Sigmoid colon (tissue), 4 donors: ENCODE results near the gene DNAJA1.

Source experiments
- EP300 ChIP-seq, 4 donors: sonication (generic); formaldehyde crosslinking; IDR thresholded peaks; one replicate each; pipeline ENCODE4 v1.6.1; 2017; ENCODE audit warnings: antibody characterized with exemption in 4 of 4
- POLR2A ChIP-seq, 2 donors: fragments of 450-650 bp; IDR thresholded peaks; one replicate each; pipeline ENCODE4 v1.6.1; 2016; ENCODE audit warnings: antibody characterized with exemption in 2 of 2, mild to moderate bottlenecking in 2 of 2, moderate library complexity in 2 of 2
- POLR2AphosphoS5 ChIP-seq, 4 donors: sonication (generic); formaldehyde crosslinking; IDR thresholded peaks; one replicate each; pipeline ENCODE4 v1.6.1; 2017; ENCODE audit warnings: antibody characterized with exemption in 4 of 4
- TF ChIP-seq, protein P1 (sequence below), 4 experiments: fragments of 450-650 bp in 3 of 4; fragments of 200-600 bp in 1 of 4; IDR thresholded peaks; one replicate each; pipeline ENCODE4 v1.5.1; 2016 to 2019; ENCODE audit warnings: antibody characterized with exemption in 4 of 4, mild to moderate bottlenecking in 3 of 4, moderate library complexity in 2 of 4

DNA sequence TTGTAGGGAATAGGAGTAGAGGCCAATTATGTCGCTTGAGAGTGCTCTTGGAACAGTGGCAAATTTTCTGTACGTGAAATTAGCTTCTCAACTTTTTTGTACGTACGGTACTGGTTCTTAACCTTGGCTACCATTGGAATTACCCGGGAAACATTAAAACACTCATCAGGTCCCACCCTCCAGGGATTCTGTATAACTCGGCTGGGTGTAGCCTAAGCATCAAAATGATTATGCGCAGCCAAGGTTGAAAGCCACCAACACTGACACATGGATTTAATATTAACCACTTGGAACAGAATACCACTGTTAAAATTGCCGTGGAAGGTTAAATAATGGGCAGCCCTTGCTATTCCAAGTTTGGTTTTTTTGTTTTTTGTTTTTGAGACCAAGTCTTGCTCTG lies 17.4 kb downstream of the DNAJA1 start:
- TF ChIP-seq, protein P1, sequence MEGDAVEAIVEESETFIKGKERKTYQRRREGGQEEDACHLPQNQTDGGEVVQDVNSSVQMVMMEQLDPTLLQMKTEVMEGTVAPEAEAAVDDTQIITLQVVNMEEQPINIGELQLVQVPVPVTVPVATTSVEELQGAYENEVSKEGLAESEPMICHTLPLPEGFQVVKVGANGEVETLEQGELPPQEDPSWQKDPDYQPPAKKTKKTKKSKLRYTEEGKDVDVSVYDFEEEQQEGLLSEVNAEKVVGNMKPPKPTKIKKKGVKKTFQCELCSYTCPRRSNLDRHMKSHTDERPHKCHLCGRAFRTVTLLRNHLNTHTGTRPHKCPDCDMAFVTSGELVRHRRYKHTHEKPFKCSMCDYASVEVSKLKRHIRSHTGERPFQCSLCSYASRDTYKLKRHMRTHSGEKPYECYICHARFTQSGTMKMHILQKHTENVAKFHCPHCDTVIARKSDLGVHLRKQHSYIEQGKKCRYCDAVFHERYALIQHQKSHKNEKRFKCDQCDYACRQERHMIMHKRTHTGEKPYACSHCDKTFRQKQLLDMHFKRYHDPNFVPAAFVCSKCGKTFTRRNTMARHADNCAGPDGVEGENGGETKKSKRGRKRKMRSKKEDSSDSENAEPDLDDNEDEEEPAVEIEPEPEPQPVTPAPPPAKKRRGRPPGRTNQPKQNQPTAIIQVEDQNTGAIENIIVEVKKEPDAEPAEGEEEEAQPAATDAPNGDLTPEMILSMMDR (IDR thresholded peaks at IDR 0.05): no peak
- TF ChIP-seq POLR2A (IDR thresholded peaks at IDR 0.05) (no peak), POLR2AphosphoS5 (IDR thresholded peaks at IDR 0.05) (no peak), EP300 (IDR thresholded peaks at IDR 0.05) (no peak)
